Liver (tissue), 3 donors: ENCODE data around the gene ARHGAP5.

Experiments
- EGR1 ChIP-seq, 2 donors: IDR thresholded peaks; 2 replicates each; pipeline ENCODE4 v1.6.1; 2016 to 2018; ENCODE audit warnings: antibody characterized with exemption in 2 of 2, low read depth in 2 of 2
- GABPA ChIP-seq, 2 donors: IDR thresholded peaks in 1 of 2; conservative IDR thresholded peaks in 1 of 2; 2 replicates each; pipeline ENCODE4 v1.6.1; 2016; ENCODE audit warnings: antibody characterized with exemption in 2 of 2, mild to moderate bottlenecking in 1 of 2, moderate library complexity in 1 of 2
- HNF4G ChIP-seq: IDR thresholded peaks from 2 replicates; pipeline ENCODE4 v1.6.1; 2016; ENCODE audit warnings: antibody characterized with exemption
- MAX ChIP-seq: IDR thresholded peaks from 2 replicates; pipeline ENCODE4 v1.6.1; 2016; ENCODE audit warnings: antibody characterized with exemption
- RXRA ChIP-seq, 2 donors: IDR thresholded peaks; 2 replicates each; pipeline ENCODE4 v1.6.1; 2017 to 2018; ENCODE audit warnings: antibody characterized with exemption in 2 of 2, mild to moderate bottlenecking in 1 of 2
- TAF1 ChIP-seq: conservative IDR thresholded peaks from 2 replicates; pipeline ENCODE4 v1.6.1; 2016; ENCODE audit warnings: antibody characterized with exemption, mild to moderate bottlenecking
- YY1 ChIP-seq: IDR thresholded peaks from 2 replicates; pipeline ENCODE4 v1.6.1; 2016; ENCODE audit warnings: antibody characterized with exemption, mild to moderate bottlenecking
- TF ChIP-seq, protein P1 (sequence below): fragments of 150-350 bp; IDR thresholded peaks from 2 replicates; pipeline ENCODE4 v1.5.1; 2017; ENCODE audit warnings: improper control_type of control experiment, low read depth, low read length; ENCODE audit not compliant: missing input control
- TF ChIP-seq, protein P2 (sequence below): IDR thresholded peaks from 2 replicates; pipeline ENCODE4 v1.6.1; 2016; ENCODE audit warnings: antibody characterized with exemption
- TF ChIP-seq, protein P3 (sequence below): IDR thresholded peaks from 2 replicates; pipeline ENCODE4 v1.6.1; 2016; ENCODE audit warnings: antibody characterized with exemption
- TF ChIP-seq, protein P4 (sequence below): IDR thresholded peaks from 2 replicates; pipeline ENCODE4 v1.6.1; 2016; ENCODE audit warnings: antibody characterized with exemption, mild to moderate bottlenecking
- donor health status: healthy.
- donor health status: healthy.

- TF ChIP-seq, protein P1, sequence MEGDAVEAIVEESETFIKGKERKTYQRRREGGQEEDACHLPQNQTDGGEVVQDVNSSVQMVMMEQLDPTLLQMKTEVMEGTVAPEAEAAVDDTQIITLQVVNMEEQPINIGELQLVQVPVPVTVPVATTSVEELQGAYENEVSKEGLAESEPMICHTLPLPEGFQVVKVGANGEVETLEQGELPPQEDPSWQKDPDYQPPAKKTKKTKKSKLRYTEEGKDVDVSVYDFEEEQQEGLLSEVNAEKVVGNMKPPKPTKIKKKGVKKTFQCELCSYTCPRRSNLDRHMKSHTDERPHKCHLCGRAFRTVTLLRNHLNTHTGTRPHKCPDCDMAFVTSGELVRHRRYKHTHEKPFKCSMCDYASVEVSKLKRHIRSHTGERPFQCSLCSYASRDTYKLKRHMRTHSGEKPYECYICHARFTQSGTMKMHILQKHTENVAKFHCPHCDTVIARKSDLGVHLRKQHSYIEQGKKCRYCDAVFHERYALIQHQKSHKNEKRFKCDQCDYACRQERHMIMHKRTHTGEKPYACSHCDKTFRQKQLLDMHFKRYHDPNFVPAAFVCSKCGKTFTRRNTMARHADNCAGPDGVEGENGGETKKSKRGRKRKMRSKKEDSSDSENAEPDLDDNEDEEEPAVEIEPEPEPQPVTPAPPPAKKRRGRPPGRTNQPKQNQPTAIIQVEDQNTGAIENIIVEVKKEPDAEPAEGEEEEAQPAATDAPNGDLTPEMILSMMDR: no peak
- TF ChIP-seq MAX (no peak), HNF4G (no peak), YY1 (no peak), GABPA (IDR thresholded peaks at IDR 0.05 in 1 of 2, conservative IDR thresholded peaks at IDR 0.05 in 1 of 2) (no peak), TAF1 (no peak), RXRA (IDR thresholded peaks at IDR 0.05) (no peak), EGR1 (IDR thresholded peaks at IDR 0.05; ENCODE audit: low read depth in 2 of 2) (no peak)
- TF ChIP-seq, protein P2, sequence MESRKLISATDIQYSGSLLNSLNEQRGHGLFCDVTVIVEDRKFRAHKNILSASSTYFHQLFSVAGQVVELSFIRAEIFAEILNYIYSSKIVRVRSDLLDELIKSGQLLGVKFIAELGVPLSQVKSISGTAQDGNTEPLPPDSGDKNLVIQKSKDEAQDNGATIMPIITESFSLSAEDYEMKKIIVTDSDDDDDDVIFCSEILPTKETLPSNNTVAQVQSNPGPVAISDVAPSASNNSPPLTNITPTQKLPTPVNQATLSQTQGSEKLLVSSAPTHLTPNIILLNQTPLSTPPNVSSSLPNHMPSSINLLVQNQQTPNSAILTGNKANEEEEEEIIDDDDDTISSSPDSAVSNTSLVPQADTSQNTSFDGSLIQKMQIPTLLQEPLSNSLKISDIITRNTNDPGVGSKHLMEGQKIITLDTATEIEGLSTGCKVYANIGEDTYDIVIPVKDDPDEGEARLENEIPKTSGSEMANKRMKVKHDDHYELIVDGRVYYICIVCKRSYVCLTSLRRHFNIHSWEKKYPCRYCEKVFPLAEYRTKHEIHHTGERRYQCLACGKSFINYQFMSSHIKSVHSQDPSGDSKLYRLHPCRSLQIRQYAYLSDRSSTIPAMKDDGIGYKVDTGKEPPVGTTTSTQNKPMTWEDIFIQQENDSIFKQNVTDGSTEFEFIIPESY: no peak
- TF ChIP-seq, protein P3, sequence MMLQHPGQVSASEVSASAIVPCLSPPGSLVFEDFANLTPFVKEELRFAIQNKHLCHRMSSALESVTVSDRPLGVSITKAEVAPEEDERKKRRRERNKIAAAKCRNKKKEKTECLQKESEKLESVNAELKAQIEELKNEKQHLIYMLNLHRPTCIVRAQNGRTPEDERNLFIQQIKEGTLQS: no peak
- TF ChIP-seq, protein P4, sequence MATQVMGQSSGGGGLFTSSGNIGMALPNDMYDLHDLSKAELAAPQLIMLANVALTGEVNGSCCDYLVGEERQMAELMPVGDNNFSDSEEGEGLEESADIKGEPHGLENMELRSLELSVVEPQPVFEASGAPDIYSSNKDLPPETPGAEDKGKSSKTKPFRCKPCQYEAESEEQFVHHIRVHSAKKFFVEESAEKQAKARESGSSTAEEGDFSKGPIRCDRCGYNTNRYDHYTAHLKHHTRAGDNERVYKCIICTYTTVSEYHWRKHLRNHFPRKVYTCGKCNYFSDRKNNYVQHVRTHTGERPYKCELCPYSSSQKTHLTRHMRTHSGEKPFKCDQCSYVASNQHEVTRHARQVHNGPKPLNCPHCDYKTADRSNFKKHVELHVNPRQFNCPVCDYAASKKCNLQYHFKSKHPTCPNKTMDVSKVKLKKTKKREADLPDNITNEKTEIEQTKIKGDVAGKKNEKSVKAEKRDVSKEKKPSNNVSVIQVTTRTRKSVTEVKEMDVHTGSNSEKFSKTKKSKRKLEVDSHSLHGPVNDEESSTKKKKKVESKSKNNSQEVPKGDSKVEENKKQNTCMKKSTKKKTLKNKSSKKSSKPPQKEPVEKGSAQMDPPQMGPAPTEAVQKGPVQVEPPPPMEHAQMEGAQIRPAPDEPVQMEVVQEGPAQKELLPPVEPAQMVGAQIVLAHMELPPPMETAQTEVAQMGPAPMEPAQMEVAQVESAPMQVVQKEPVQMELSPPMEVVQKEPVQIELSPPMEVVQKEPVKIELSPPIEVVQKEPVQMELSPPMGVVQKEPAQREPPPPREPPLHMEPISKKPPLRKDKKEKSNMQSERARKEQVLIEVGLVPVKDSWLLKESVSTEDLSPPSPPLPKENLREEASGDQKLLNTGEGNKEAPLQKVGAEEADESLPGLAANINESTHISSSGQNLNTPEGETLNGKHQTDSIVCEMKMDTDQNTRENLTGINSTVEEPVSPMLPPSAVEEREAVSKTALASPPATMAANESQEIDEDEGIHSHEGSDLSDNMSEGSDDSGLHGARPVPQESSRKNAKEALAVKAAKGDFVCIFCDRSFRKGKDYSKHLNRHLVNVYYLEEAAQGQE: no peak
Measured at GRCh38 chr14:32043624-32044023, 33.5 kb upstream of the ARHGAP5 start.
